Erythroblast (primary cell): Measurements from ENCODE around the gene ZNF789.

Experiments
- DNase-seq, 2 experiments: peaks; one replicate each; lab custom pipeline; 2025; lab: John Stamatoyannopoulos, UW
- GATA1 ChIP-seq: IDR thresholded peaks from 2 replicates; pipeline ENCODE4 v1.6.1; 2011; ENCODE audit warnings: low read depth, mild to moderate bottlenecking, control low read depth, low read length, moderate library complexity
- POLR2A ChIP-seq: IDR thresholded peaks from 2 replicates; pipeline ENCODE4 v1.6.1; 2011; ENCODE audit warnings: mild to moderate bottlenecking, low read length

The ZNF789 gene

GRCh38 chr7:99504603-99505323 lies 32.1 kb downstream of the ZNF789 start, which contains the start of gene ZKSCAN5:
Gene ZKSCAN5, plus strand, starts transcription at chr7:99504662. Its CDS starts 1,383 bp downstream, at chr7:99506045.
- TF ChIP-seq GATA1: no peak
- peak; percentile 87 for TF ChIP-seq POLR2A

GRCh38 chr7:99505324-99505662 lies 32.6 kb downstream of the ZNF789 start:
- TF ChIP-seq POLR2A: peak; percentile 54
- TF ChIP-seq GATA1: no peak
- DNase-seq: no peak

More at GRCh38 chr7:99504603-99505323, 32.1 kb downstream of the ZNF789 start, which contains the start of gene ZKSCAN5:
- peak; percentile 98 for DNase-seq

- TF ChIP-seq POLR2A: no peak
- TF ChIP-seq GATA1: no peak
- no peak for DNase-seq
Measured at GRCh38 chr7:99514050-99514449, 41.4 kb downstream of the ZNF789 start.

- DNase-seq: no peak
- no peak for TF ChIP-seq GATA1
- no peak for TF ChIP-seq POLR2A
Measured at GRCh38 chr7:99521399-99521798, 48.7 kb downstream of the ZNF789 start.

- TF ChIP-seq POLR2A: no peak
- TF ChIP-seq GATA1: no peak
- DNase-seq: peak; percentile 35 to 67
Measured at GRCh38 chr7:99525713-99526440, 53.2 kb downstream of the ZNF789 start.

GRCh38 chr7:99531354-99531765 lies 58.7 kb downstream of the ZNF789 start:
- TF ChIP-seq POLR2A: no peak
- no peak for TF ChIP-seq GATA1

GRCh38 chr7:99535667-99536066 lies 63.0 kb downstream of the ZNF789 start:
- no peak for TF ChIP-seq GATA1
- TF ChIP-seq POLR2A: no peak
- DNase-seq: no peak

More at GRCh38 chr7:99531354-99531765, 58.7 kb downstream of the ZNF789 start:
- peak; percentile 20 to 27 for DNase-seq
